Omental fat pad (tissue), 4 donors: ENCODE results near the gene KIRREL3. TPM values are rescaled to one million over a fixed set of nuclear protein-coding genes. Genes with fewer than 3 reads are reported as not detected.

ENCODE experiments used
- ATAC-seq: fragments of 150-250 bp; one replicate; pipeline ENCODE4 v1.9.1; 2016; ENCODE audit warnings: mild to moderate bottlenecking, moderate library complexity; ENCODE audit not compliant: low FRiP score
- DNase-seq: peaks from one replicate; pipeline ENCODE4 v3.0.0-alpha.2; 2019; ENCODE audit warnings: low spot score
- total RNA-seq, 4 donors: library from RNA; depleted of rRNA; stranded (reverse); fragments of >200 nt; gene quantifications; one replicate each; pipeline ENCODE4 v1.1.0, GENCODE V29; 2016
- TF ChIP-seq, protein P1 (sequence below), 3 donors: fragments of 450-650 bp; IDR thresholded peaks; one replicate each; pipeline ENCODE4 v1.5.1; 2016 to 2017; ENCODE audit warnings: antibody characterized with exemption in 3 of 3, mild to moderate bottlenecking in 3 of 3, moderate library complexity in 2 of 3

Gene KIRREL3
- total RNA-seq, 4 donors from 2014 or later: 0.09 to 0.60 TPM; not detected in 2

- TF ChIP-seq, protein P1, sequence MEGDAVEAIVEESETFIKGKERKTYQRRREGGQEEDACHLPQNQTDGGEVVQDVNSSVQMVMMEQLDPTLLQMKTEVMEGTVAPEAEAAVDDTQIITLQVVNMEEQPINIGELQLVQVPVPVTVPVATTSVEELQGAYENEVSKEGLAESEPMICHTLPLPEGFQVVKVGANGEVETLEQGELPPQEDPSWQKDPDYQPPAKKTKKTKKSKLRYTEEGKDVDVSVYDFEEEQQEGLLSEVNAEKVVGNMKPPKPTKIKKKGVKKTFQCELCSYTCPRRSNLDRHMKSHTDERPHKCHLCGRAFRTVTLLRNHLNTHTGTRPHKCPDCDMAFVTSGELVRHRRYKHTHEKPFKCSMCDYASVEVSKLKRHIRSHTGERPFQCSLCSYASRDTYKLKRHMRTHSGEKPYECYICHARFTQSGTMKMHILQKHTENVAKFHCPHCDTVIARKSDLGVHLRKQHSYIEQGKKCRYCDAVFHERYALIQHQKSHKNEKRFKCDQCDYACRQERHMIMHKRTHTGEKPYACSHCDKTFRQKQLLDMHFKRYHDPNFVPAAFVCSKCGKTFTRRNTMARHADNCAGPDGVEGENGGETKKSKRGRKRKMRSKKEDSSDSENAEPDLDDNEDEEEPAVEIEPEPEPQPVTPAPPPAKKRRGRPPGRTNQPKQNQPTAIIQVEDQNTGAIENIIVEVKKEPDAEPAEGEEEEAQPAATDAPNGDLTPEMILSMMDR (IDR thresholded peaks at IDR 0.05): no peak
- DNase-seq (no peak), ATAC-seq (no peak)
Measured at GRCh38 chr11:126891556-126892217, 108.9 kb downstream of the KIRREL3 start.

DNA sequence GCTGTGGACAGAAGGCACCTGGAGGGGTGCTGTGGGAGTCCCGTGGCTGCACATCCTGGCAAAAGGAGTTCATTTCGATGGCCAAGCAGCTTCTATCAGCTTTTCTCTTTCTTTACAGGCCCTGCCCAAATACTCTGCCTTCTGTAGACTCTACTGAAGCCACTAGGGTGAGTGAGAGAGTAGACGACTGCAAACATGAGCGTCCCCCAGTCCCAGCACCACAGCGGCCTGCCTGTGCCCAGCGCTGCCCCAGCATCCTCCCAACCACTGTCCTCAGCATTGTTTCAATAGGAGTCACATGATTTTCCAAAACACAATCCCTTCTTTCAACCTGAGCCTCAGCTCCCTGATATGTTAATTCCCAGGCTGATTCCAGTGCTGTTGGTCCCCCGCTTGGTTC lies 110.0 kb downstream of the KIRREL3 start:
- ATAC-seq: no peak
- DNase-seq: no peak

DNA sequence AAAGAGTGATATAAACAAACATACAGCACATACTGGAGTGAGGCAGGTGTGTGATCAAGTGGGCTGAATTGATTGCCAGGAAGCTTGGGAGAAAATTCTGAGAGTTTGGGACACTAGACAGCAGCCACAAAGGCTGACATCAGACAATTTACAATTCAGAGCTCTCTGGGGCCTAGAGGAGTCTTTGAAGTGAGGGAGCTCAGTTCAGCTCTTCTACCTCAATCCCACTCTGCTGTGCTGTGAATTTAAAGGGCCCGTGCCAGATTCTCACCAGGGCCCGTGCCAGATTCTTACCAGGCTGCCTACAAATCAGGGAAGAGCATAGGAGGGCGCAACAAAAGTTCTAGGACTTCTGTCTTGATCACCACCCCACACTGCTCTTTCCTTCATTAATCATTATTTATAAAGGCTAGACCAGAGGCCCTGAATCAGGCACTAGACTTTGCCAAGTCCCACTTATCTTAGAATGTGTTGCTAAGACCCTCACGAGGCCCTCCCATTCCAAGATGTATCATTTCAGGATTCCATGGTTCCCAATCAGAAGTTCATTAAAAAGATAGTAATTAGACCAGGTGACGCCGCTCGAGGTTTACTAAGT lies 112.4 kb downstream of the KIRREL3 start:
- no peak for ATAC-seq

More for the DNA sequence above, 110.0 kb downstream of the KIRREL3 start:
- TF ChIP-seq, protein P1 (IDR thresholded peaks at IDR 0.05): no peak

DNA sequence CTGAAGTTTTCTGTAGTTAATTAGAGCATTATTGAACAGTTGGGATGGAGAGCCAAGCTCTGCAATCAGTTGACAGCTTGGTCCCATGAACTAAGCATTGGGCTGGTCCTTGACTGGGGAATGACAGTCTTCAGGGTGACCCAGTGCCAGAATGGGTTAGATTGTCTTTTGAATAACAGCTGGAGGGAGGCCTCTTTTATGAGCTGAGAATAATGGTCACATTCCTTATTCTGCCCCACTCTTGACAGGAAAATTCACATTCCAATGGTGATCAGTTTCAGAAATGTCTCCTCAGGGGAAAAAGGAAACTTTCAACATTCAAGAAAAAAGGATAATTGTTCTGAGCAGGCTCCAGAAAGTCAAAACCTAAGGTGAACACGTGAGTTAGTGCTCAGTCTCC lies 113.9 kb downstream of the KIRREL3 start:
- no peak for DNase-seq
- ATAC-seq: no peak
- TF ChIP-seq, protein P1 (IDR thresholded peaks at IDR 0.05): no peak

More for the DNA sequence above, 112.4 kb downstream of the KIRREL3 start:
- DNase-seq: no peak
- TF ChIP-seq, protein P1 (IDR thresholded peaks at IDR 0.05): no peak

DNA sequence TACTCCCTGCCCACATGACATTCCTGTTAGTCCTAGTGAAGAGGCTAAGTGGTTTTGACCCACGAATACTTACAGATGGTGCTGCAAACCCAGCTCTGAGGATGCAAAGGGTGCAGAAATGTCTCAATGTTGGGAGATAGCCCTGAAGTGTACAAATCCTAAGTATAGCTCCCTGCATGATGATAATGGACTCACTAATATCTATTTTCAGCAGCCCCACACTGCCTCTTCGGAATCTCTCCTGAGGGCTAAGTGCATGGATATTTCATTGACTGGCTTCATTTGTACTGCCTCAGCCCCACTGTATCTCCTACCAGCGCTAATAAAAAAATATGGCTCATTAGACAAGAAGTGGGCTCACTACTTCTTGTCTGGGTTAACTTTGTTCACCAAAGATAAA lies 114.5 kb downstream of the KIRREL3 start:
- ATAC-seq: no peak
- TF ChIP-seq, protein P1 (IDR thresholded peaks at IDR 0.05): no peak

GRCh38 chr11:126884594-126884993 lies 116.0 kb downstream of the KIRREL3 start:
- DNase-seq (no peak), ATAC-seq (no peak)
- TF ChIP-seq, protein P1 (IDR thresholded peaks at IDR 0.05): no peak

More for the DNA sequence above, 114.5 kb downstream of the KIRREL3 start:
- no peak for DNase-seq

DNA sequence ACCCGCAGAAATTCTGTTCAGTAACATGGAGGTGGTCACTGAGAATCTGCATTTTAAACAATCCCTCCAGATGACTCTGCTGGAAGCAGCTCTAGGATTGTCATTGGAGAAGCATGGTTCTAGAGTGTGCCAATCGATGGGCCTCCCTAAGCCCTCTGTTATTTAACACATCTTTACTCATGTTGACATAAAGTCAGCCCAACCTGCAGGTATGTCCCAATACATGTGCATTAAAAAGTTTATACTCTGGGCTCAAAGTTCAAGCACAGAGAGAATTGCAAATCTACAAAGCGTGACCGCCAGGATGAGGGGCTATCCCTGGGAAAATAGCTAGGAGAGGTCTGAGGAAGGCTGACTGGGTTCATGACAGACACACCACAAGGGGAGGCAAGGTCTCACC lies 116.4 kb downstream of the KIRREL3 start:
- DNase-seq (no peak), ATAC-seq (no peak)
- TF ChIP-seq, protein P1 (IDR thresholded peaks at IDR 0.05): no peak
